COR-L47 (cell line): ENCODE measurements around the gene TPX2.

Experiments used
- DNase-seq: peaks from one replicate; lab custom pipeline; 2025; lab: John Stamatoyannopoulos, UW

TPX2 gene

GRCh38 chr20:31705598-31706597, 33.2 kb upstream of the TPX2 start:
- no peak for DNase-seq

GRCh38 chr20:31706607-31707257, 32.4 kb upstream of the TPX2 start:
- no peak for DNase-seq

GRCh38 chr20:31707258-31707615, 31.9 kb upstream of the TPX2 start:
- no peak for DNase-seq

GRCh38 chr20:31707994-31708735, 30.9 kb upstream of the TPX2 start:
- peak; percentile 93 for DNase-seq

GRCh38 chr20:31708736-31709534, 30.2 kb upstream of the TPX2 start:
- DNase-seq, result peak; percentile 89

- no peak for DNase-seq
These were observed 29.2 kb upstream of the TPX2 start for GRCh38 chr20:31709939-31710338.

- peak; percentile 21 for DNase-seq
These were observed 28.5 kb upstream of the TPX2 start for GRCh38 chr20:31710423-31711108.

GRCh38 chr20:31711179-31712111, 27.6 kb upstream of the TPX2 start:
- peak; percentile 20 for DNase-seq

GRCh38 chr20:31712112-31712553, 27.0 kb upstream of the TPX2 start:
- DNase-seq, result peak; percentile 87

GRCh38 chr20:31712564-31713311, 26.4 kb upstream of the TPX2 start:
- DNase-seq, result peak; percentile 63

- no peak for DNase-seq
These were observed 25.5 kb upstream of the TPX2 start for GRCh38 chr20:31713312-31714273.

GRCh38 chr20:31715766-31716165, 23.3 kb upstream of the TPX2 start:
- DNase-seq, result no peak

- DNase-seq, result no peak
These were observed 22.7 kb upstream of the TPX2 start for GRCh38 chr20:31716351-31716750.

GRCh38 chr20:31716818-31717477, 22.1 kb upstream of the TPX2 start:
- DNase-seq, result no peak

- no peak for DNase-seq
These were observed 21.4 kb upstream of the TPX2 start for GRCh38 chr20:31717478-31718201.

GRCh38 chr20:31718952-31719643, 20.0 kb upstream of the TPX2 start:
- peak; percentile 22 for DNase-seq
